K562 (cell line): ENCODE measurements around the gene IGF2BP1. TPM values are rescaled to one million over a fixed set of nuclear protein-coding genes. Genes with fewer than 3 reads are reported as not detected.

Source experiments
- BRD4 ChIP-seq: fragments of 200-600 bp; sonication (generic); IDR thresholded peaks from 2 replicates; pipeline ENCODE4 v1.6.1; 2017; ENCODE audit warnings: inconsistent platforms
- ELF2 ChIP-seq: fragments of 250-450 bp; sonication (Bioruptor Pico); IDR thresholded peaks from 2 replicates; pipeline ENCODE4 v1.5.0; 2021; ENCODE audit warnings: mild to moderate bottlenecking
- FIP1L1 ChIP-seq: fragments of 200-400 bp; formaldehyde crosslinking; IDR thresholded peaks from 2 replicates; pipeline ENCODE4 v1.6.1; 2018; ENCODE audit warnings: mild to moderate bottlenecking, low read depth, low read length; ENCODE audit not compliant: poor library complexity, severe bottlenecking
- GATA2 ChIP-seq: sonication (generic); formaldehyde crosslinking; IDR thresholded peaks from 2 replicates; pipeline ENCODE4 v1.4.0; 2020; ENCODE audit warnings: mild to moderate bottlenecking, missing genetic modification reagents
- HNRNPLL ChIP-seq: fragments of 200-400 bp; formaldehyde crosslinking; IDR thresholded peaks from 2 replicates; pipeline ENCODE4 v1.6.1; 2017; ENCODE audit warnings: low read length, low read depth, mild to moderate bottlenecking; ENCODE audit not compliant: poor library complexity, severe bottlenecking
- NR0B1 ChIP-seq: fragments of 450-650 bp; IDR thresholded peaks from one replicate; pipeline ENCODE4 v1.6.1; 2018; ENCODE audit warnings: mild to moderate bottlenecking, moderate library complexity; ENCODE audit not compliant: partially characterized antibody
- SMARCA5 ChIP-seq: fragments of 450-650 bp; IDR thresholded peaks from 2 replicates; pipeline ENCODE4 v1.6.1; 2016
- SRSF7 ChIP-seq: fragments of 200-400 bp; formaldehyde crosslinking; optimal IDR thresholded peaks from 2 replicates; pipeline ENCODE3; 2017; ENCODE audit warnings: mild to moderate bottlenecking, low read depth, low read length
- TOE1 ChIP-seq, 2 experiments: fragments of 450-650 bp in 1 of 2; sonication (generic) in 1 of 2; formaldehyde crosslinking in 1 of 2; IDR thresholded peaks; 2 replicates each; pipeline versions ENCODE4 v1.7.1 to v1.8.0; 2016 to 2022; ENCODE audit warnings: borderline replicate concordance in 2 of 2, mild to moderate bottlenecking in 2 of 2, antibody characterized with exemption in 1 of 2, inconsistent platforms in 1 of 2, low read depth in 1 of 2, missing genetic modification reagents in 1 of 2, moderate library complexity in 1 of 2
- XRCC4 ChIP-seq: IDR thresholded peaks from one replicate; pipeline ENCODE4 v1.6.1; 2011; ENCODE audit not compliant: insufficient read depth, insufficient read length; ENCODE audit errors: extremely low read depth
- XRCC5 ChIP-seq: fragments of 200-400 bp; formaldehyde crosslinking; IDR thresholded peaks from 2 replicates; pipeline ENCODE4 v1.6.1; 2017; ENCODE audit warnings: low read depth, mild to moderate bottlenecking, low read length
- ZBTB2 ChIP-seq: fragments of 450-650 bp; IDR thresholded peaks from 2 replicates; pipeline ENCODE4 v1.6.1; 2016; ENCODE audit warnings: antibody characterized with exemption
- ZNF217 ChIP-seq: sonication (generic); formaldehyde crosslinking; IDR thresholded peaks from 2 replicates; pipeline ENCODE4 v1.8.0; 2022; ENCODE audit warnings: mild to moderate bottlenecking, missing genetic modification reagents
- ZNF79 ChIP-seq: fragments of 250-450 bp; sonication (Bioruptor Pico); IDR thresholded peaks from 2 replicates; pipeline ENCODE4 v1.4.0; 2020; ENCODE audit warnings: low read depth, mild to moderate bottlenecking, moderate library complexity
- ZNF830 ChIP-seq: fragments of 250-450 bp; sonication (Bioruptor Pico); IDR thresholded peaks from 2 replicates; pipeline ENCODE4 v1.5.0; 2021; ENCODE audit warnings: mild to moderate bottlenecking
- polyA plus RNA-seq, 8 experiments: library from polyadenylated mRNA; depleted of rRNA in 4 of 8; stranded (reverse) in 5 of 8; unstranded in 3 of 8; fragments of >200 nt; fragmentation: Nextera tagmentation in 2 of 8; fragmentation: Illumina TruSeq in 1 of 8; extraction: Ambion mirVana in 2 of 8; extraction: Trizol in 1 of 8; gene quantifications; 2 replicates each; pipeline versions ENCODE4 v1.2.1 to v1.2.3, GENCODE V29; 2011 to 2014; ENCODE audit warnings: inconsistent platforms in 1 of 8, missing spikeins in 1 of 8
- total RNA-seq, 7 experiments: library from RNA; depleted of rRNA in 6 of 7; stranded (reverse); fragments of >200 nt in 6 of 7; fragmentation: Illumina TruSeq in 2 of 7; extraction: Trizol in 2 of 7; gene quantifications; 2 replicates each; pipeline versions ENCODE4 v1.2.1 to v1.2.3, GENCODE V29; 2011 to 2021; ENCODE audit warnings: low replicate concordance in 1 of 7
- TF ChIP-seq, protein P1 (sequence below), 2 experiments: fragments of 450-650 bp in 1 of 2; sonication (generic) in 1 of 2; formaldehyde crosslinking in 1 of 2; IDR thresholded peaks; 2 replicates each; pipeline versions ENCODE4 v1.7.1 to v1.9.0; 2016 to 2022; ENCODE audit warnings: inconsistent platforms in 1 of 2, mild to moderate bottlenecking in 1 of 2, missing genetic modification reagents in 1 of 2

IGF2BP1 gene
- total and polyA plus RNA-seq, 9 of the 15 experiments (the other 6 are each of a cell fraction or from before 2014, with no cell fraction given), result 13.0 to 318 (median 53.6) TPM

DNA sequence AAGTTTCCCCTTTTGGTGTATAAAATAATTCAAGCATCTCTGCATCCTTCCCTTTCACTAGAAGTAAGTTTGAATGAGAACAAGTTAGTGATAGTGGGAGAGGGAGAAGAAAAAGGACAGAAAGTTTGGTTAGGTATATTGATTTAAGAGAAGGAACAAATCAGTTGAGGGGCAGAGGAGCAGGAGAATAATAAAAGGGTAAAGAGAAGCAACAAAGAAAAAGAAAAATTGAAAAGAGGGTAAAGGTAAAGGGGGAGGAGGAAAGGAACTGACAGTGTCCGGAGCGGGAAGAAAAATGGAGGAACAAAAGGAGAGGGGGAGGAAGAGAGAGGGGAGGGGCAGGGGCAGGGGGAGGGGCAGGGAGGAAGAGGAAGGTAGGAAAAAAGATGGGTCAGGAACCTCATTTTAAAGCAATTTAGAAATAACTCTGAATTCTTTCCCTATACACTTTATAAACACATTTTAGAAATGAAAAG lies 6.3 kb upstream of the IGF2BP1 start (continued):
- TF ChIP-seq ZNF830 (CRISPR knock-in tag), result no peak
- TF ChIP-seq BRD4, result no peak
- no peak for TF ChIP-seq SRSF7
- no peak for TF ChIP-seq ZBTB2
- TF ChIP-seq GATA2 (CRISPR knock-in tag), result no peak
- no peak for TF ChIP-seq NR0B1
- TF ChIP-seq HNRNPLL, result no peak
- no peak for TF ChIP-seq ZNF217 (CRISPR knock-in tag)
- no peak for TF ChIP-seq XRCC5
- TF ChIP-seq ELF2 (CRISPR knock-in tag), result no peak
- 0 out of 2 replicates have a peak, but pooled peaks have one; percentile 23 for TF ChIP-seq TOE1 (IDR thresholded peaks at IDR 0.05; ENCODE audit: borderline replicate concordance)
- TF ChIP-seq TOE1 (CRISPR knock-in tag; IDR thresholded peaks at IDR 0.05; ENCODE audit: borderline replicate concordance, low read depth), result no peak
- no peak for TF ChIP-seq ZNF79 (CRISPR knock-in tag)
- TF ChIP-seq XRCC4, result no peak
- TF ChIP-seq SMARCA5, result no peak
- TF ChIP-seq FIP1L1, result no peak
- TF ChIP-seq, protein P1, sequence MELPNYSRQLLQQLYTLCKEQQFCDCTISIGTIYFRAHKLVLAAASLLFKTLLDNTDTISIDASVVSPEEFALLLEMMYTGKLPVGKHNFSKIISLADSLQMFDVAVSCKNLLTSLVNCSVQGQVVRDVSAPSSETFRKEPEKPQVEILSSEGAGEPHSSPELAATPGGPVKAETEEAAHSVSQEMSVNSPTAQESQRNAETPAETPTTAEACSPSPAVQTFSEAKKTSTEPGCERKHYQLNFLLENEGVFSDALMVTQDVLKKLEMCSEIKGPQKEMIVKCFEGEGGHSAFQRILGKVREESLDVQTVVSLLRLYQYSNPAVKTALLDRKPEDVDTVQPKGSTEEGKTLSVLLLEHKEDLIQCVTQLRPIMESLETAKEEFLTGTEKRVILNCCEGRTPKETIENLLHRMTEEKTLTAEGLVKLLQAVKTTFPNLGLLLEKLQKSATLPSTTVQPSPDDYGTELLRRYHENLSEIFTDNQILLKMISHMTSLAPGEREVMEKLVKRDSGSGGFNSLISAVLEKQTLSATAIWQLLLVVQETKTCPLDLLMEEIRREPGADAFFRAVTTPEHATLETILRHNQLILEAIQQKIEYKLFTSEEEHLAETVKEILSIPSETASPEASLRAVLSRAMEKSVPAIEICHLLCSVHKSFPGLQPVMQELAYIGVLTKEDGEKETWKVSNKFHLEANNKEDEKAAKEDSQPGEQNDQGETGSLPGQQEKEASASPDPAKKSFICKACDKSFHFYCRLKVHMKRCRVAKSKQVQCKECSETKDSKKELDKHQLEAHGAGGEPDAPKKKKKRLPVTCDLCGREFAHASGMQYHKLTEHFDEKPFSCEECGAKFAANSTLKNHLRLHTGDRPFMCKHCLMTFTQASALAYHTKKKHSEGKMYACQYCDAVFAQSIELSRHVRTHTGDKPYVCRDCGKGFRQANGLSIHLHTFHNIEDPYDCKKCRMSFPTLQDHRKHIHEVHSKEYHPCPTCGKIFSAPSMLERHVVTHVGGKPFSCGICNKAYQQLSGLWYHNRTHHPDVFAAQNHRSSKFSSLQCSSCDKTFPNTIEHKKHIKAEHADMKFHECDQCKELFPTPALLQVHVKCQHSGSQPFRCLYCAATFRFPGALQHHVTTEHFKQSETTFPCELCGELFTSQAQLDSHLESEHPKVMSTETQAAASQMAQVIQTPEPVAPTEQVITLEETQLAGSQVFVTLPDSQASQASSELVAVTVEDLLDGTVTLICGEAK (IDR thresholded peaks at IDR 0.05), result 0 out of 2 replicates have a peak, but pooled peaks have one; percentile 47
- TF ChIP-seq, protein P1 (CRISPR knock-in tag; IDR thresholded peaks at IDR 0.05), result no peak
